Adipocyte (in vitro differentiated cells): ENCODE results near the gene KLHL29.
A peak's percentile ranks its signal among the peaks of the same experiment; 100 is the strongest.

Experiments
- DNase-seq: peaks from one replicate; pipeline ENCODE4 v3.0.0-alpha.2; 2015; ENCODE audit warnings: low read depth
- H3K27me3 ChIP-seq: replicated peaks from 2 replicates; pipeline ENCODE4 v1.7.0; 2013; ENCODE audit warnings: mild to moderate bottlenecking, low read length, moderate library complexity; ENCODE audit not compliant: control insufficient read depth, insufficient read depth
- H3K36me3 ChIP-seq: 2 replicates; pipeline ENCODE4 v1.7.0; 2013; ENCODE audit warnings: low read length, mild to moderate bottlenecking, moderate library complexity; ENCODE audit not compliant: control insufficient read depth, insufficient read depth, severe bottlenecking
- H3K4me1 ChIP-seq: 2 replicates; pipeline ENCODE4 v1.7.0; 2013; ENCODE audit warnings: mild to moderate bottlenecking, low read length, moderate library complexity; ENCODE audit not compliant: control insufficient read depth, insufficient read depth
- H3K4me3 ChIP-seq: 2 replicates; pipeline ENCODE4 v1.7.0; 2013; ENCODE audit warnings: mild to moderate bottlenecking, low read length, moderate library complexity
- H3K9ac ChIP-seq: 2 replicates; pipeline ENCODE4 v1.7.0; 2013; ENCODE audit warnings: mild to moderate bottlenecking, low read length, moderate library complexity
- H3K9me3 ChIP-seq: 2 replicates; pipeline ENCODE4 v1.7.0; 2013; ENCODE audit warnings: mild to moderate bottlenecking, low read length, moderate library complexity; ENCODE audit not compliant: control insufficient read depth

Gene KLHL29

GRCh38 chr2:23603581-23603980, 218.6 kb downstream of the KLHL29 start:
- Histone ChIP-seq H3K36me3 (no peaks in the 10 kb centered on the region), H3K9ac (no peak overlapping the region), H3K9me3 (peaks cover 7% of the 10 kb centered on the region), H3K27me3 (no peaks in the 10 kb centered on the region), H3K4me3 (no peak overlapping the region), H3K4me1 (peaks cover 4% of the 10 kb centered on the region)
- no peak for DNase-seq

DNA sequence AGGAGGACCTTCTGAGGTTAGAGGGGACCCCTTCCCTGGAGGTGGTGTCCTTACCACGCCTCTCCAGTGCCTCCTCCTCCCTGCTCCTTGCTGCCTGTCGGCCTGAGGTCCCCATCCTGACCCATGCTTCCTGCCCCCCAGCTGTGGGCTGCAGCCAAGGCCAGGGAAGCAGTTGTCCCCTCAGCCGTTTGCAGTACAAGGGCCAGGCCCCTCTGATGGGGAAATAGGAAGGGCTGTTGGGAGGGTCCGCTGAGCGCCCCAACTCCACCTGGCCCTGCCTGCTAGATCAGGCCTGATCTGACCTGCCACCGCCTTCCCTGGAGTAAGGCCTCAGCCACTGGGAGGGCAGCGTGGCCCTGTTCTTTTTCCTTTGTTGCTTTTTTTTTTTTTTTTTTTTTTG, 219.8 kb downstream of the KLHL29 start:
- no peaks in the 10 kb centered on the region for H3K36me3 ChIP-seq
- H3K4me3 ChIP-seq = no peak overlapping the region
- peaks cover 7% of the 10 kb centered on the region for H3K9me3 ChIP-seq
- no peak overlapping the region for H3K9ac ChIP-seq
- H3K27me3 ChIP-seq = no peaks in the 10 kb centered on the region
- H3K4me1 ChIP-seq = peaks cover 4% of the 10 kb centered on the region
- DNase-seq = no peak

- H3K9me3 ChIP-seq = peaks cover 7% of the 10 kb centered on the region
- peaks cover 4% of the 10 kb centered on the region for H3K4me1 ChIP-seq
- DNase-seq = no peak
- no peaks in the 10 kb centered on the region for H3K36me3 ChIP-seq
- no peak overlapping the region for H3K4me3 ChIP-seq
- H3K9ac ChIP-seq = no peak overlapping the region
- no peaks in the 10 kb centered on the region for H3K27me3 ChIP-seq
Measured at GRCh38 chr2:23605236-23605635, 220.3 kb downstream of the KLHL29 start.

DNA sequence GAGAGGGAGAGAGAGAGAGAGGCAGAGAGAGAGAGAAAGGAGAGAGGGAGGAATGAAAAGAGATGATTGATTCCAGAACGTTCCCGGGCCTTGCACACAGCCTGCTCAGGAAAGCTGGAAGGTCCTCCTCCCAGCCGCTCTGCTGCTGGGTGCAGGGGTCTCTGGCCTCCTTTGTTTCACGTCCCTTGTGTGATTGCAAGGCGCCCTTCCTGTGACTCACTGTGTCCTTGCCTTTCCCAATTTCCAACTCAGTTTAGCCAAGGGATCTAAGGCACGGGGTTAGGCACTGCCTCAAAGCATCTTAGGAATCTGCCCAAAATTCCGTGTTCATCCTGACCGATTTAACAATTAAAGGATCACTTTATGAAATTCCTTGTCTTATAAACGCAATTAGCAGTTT, 221.2 kb downstream of the KLHL29 start:
- Histone ChIP-seq H3K4me3 (no peak overlapping the region), H3K27me3 (no peaks in the 10 kb centered on the region), H3K9me3 (peaks cover 7% of the 10 kb centered on the region), H3K36me3 (no peaks in the 10 kb centered on the region), H3K9ac (no peak overlapping the region), H3K4me1 (peaks cover 4% of the 10 kb centered on the region)
- DNase-seq = no peak

DNA sequence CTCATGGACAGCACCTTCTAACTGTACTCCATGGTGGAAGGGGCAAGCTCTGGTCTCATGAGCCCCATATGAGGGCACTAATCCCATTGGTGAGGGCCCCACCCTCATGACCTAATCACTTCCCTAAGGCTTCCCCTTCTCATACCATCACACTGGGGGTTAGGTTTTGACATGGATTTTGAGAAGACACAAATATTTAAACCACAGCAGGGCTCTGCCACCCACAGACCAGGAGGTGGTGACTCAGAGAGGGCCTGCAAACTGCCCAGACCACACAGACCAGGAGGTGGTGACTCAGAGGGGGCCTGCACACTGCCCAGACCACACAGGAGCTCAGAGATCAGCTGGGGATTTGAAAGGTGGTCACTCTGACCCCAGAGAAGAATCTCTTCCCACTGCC, 222.0 kb downstream of the KLHL29 start:
- H3K4me3 ChIP-seq = no peak overlapping the region
- peaks cover 4% of the 10 kb centered on the region for H3K4me1 ChIP-seq
- no peak overlapping the region for H3K9ac ChIP-seq
- H3K27me3 ChIP-seq = no peaks in the 10 kb centered on the region
- DNase-seq = no peak
- H3K9me3 ChIP-seq = peaks cover 11% of the 10 kb centered on the region
- H3K36me3 ChIP-seq = no peaks in the 10 kb centered on the region

DNA sequence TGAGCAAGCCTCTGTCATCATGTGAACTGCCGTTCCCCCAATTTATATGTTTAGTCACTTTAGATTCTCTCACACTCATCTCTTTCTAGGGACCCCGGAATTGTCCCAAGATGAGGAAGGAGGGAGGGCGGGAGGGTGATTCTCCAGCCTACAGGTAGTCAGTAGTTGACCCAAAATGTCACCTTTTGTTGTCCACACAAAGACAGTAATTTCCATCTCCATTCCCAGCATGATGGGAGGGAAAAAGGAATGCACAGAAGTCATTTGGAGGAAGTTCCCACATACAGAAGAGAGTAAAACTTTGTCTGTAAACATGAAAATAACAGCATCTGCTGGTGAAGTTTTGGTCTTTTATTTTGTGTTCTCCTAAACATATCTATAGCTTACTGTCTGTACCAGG, 222.9 kb downstream of the KLHL29 start:
- Histone ChIP-seq H3K36me3 (no peaks in the 10 kb centered on the region), H3K27me3 (no peaks in the 10 kb centered on the region), H3K4me3 (no peak overlapping the region), H3K9ac (no peak overlapping the region), H3K9me3 (peaks cover 18% of the 10 kb centered on the region), H3K4me1 (peaks cover under 1% of the 10 kb centered on the region)
- no peak for DNase-seq

GRCh38 chr2:23609254-23609653, 224.3 kb downstream of the KLHL29 start:
- H3K4me1 ChIP-seq = no peaks in the 10 kb centered on the region
- no peak overlapping the region for H3K9ac ChIP-seq
- no peak for DNase-seq
- H3K27me3 ChIP-seq = no peaks in the 10 kb centered on the region
- H3K36me3 ChIP-seq = no peaks in the 10 kb centered on the region
- H3K4me3 ChIP-seq = no peak overlapping the region
- peaks cover 18% of the 10 kb centered on the region for H3K9me3 ChIP-seq

- Histone ChIP-seq H3K9me3 (peaks cover 13% of the 10 kb centered on the region), H3K4me3 (no peak overlapping the region), H3K27me3 (no peaks in the 10 kb centered on the region), H3K4me1 (peaks cover 1% of the 10 kb centered on the region), H3K36me3 (no peaks in the 10 kb centered on the region), H3K9ac (no peak overlapping the region)
- no peak for DNase-seq
Measured at GRCh38 chr2:23611839-23612238, 226.9 kb downstream of the KLHL29 start.

- Histone ChIP-seq H3K4me1 (peaks cover 19% of the 10 kb centered on the region), H3K9ac (no peak overlapping the region), H3K27me3 (no peaks in the 10 kb centered on the region), H3K9me3 (peaks cover 11% of the 10 kb centered on the region), H3K36me3 (no peaks in the 10 kb centered on the region), H3K4me3 (no peak overlapping the region)
- no peak for DNase-seq
Measured at GRCh38 chr2:23614701-23615100, 229.7 kb downstream of the KLHL29 start.

- no peak for DNase-seq
- Histone ChIP-seq H3K4me3 (no peak overlapping the region), H3K36me3 (no peaks in the 10 kb centered on the region), H3K4me1 (peaks cover 19% of the 10 kb centered on the region), H3K9me3 (peaks cover 11% of the 10 kb centered on the region), H3K27me3 (no peaks in the 10 kb centered on the region), H3K9ac (no peak overlapping the region)
Measured at GRCh38 chr2:23615216-23616020, 230.4 kb downstream of the KLHL29 start.

DNA sequence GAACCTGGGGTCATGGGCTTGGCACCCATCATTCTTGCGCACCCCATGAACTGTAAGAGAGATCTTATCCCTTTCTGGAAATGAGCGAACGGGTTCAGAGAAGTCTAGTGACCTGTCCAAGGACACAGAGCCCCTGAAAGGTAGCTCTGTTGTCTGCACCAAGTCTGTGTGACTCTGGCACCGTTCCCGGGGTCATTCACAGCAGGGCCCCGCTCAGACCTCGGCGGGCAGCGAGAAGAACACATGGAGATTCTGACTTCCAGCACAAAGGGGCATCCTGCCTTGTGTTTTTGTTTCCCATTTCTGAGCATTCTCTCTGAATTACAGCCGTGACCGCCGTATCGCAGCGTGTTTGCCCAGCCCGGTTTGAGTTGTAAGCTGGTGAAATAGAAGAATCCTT, 231.7 kb downstream of the KLHL29 start:
- Histone ChIP-seq H3K9ac (peak overlapping the region; percentile 55), H3K36me3 (no peaks in the 10 kb centered on the region), H3K4me3 (no peak overlapping the region), H3K9me3 (peaks cover 10% of the 10 kb centered on the region), H3K4me1 (peaks cover 19% of the 10 kb centered on the region), H3K27me3 (no peaks in the 10 kb centered on the region)
- DNase-seq = no peak
